GM23338 (cell line): ENCODE results near the gene MTHFR. TPM values are rescaled to one million over a fixed set of nuclear protein-coding genes. Genes with fewer than 3 reads are reported as not detected.

Experiments
- ATAC-seq: fragments of 200-7000 bp; cut with Tn5 transposase; 3 replicates; pipeline ENCODE4 v1.9.1; 2020
- DNase-seq: peaks from one replicate; pipeline ENCODE4 v3.0.0-alpha.2; 2015; ENCODE audit warnings: low spot score
- H2AFZ ChIP-seq: fragments of 200-600 bp; sonication (generic); 2 replicates; pipeline ENCODE4 v1.8.0; 2016; ENCODE audit warnings: antibody characterized with exemption, mild to moderate bottlenecking, moderate library complexity
- H3F3A ChIP-seq: fragments of 200-600 bp; sonication (generic); replicated peaks from 2 replicates; pipeline ENCODE4 v1.8.0; 2017; ENCODE audit warnings: antibody characterized with exemption, mixed run types, low read depth
- H3K27ac ChIP-seq: fragments of 200-600 bp; sonication (generic); 2 replicates; pipeline ENCODE4 v1.6.1; 2016; ENCODE audit warnings: low read depth
- H3K27me3 ChIP-seq: fragments of 200-600 bp; sonication (generic); 2 replicates; pipeline ENCODE4 v1.8.0; 2016; ENCODE audit warnings: mild to moderate bottlenecking, mixed run types, moderate library complexity; ENCODE audit not compliant: insufficient read depth
- H3K36me3 ChIP-seq: fragments of 200-600 bp; sonication (generic); 2 replicates; pipeline ENCODE4 v1.8.0; 2016; ENCODE audit warnings: mild to moderate bottlenecking; ENCODE audit not compliant: insufficient read depth
- H3K4me1 ChIP-seq: fragments of 200-600 bp; sonication (generic); 2 replicates; pipeline ENCODE4 v1.8.0; 2016; ENCODE audit warnings: mild to moderate bottlenecking, moderate library complexity; ENCODE audit not compliant: insufficient read depth
- H3K4me2 ChIP-seq: fragments of 200-600 bp; sonication (generic); 2 replicates; pipeline ENCODE4 v1.7.1; 2017; ENCODE audit warnings: mixed run types
- H3K4me3 ChIP-seq: fragments of 200-600 bp; sonication (generic); 2 replicates; pipeline ENCODE4 v1.6.1; 2016; ENCODE audit warnings: mixed run types
- H3K79me2 ChIP-seq: fragments of 200-600 bp; sonication (generic); replicated peaks from 2 replicates; pipeline ENCODE4 v1.8.0; 2017; ENCODE audit warnings: mild to moderate bottlenecking; ENCODE audit not compliant: insufficient read depth
- H3K9me2 ChIP-seq: fragments of 200-600 bp; sonication (generic); 2 replicates; pipeline ENCODE4 v1.8.0; 2017; ENCODE audit not compliant: insufficient read depth
- H4K20me1 ChIP-seq: fragments of 200-600 bp; sonication (generic); replicated peaks from 2 replicates; pipeline ENCODE4 v1.8.0; 2017; ENCODE audit warnings: mild to moderate bottlenecking; ENCODE audit not compliant: insufficient read depth
- H3K27ac Mint-ChIP-seq: 2 replicates; pipeline ENCODE4 v1.8.0; 2020; ENCODE audit warnings: inconsistent platforms, mild to moderate bottlenecking, moderate library complexity, mixed read lengths
- H3K27me3 Mint-ChIP-seq: 3 replicates; pipeline ENCODE4 v1.8.0; 2022; ENCODE audit warnings: low read depth, mild to moderate bottlenecking, moderate library complexity, mixed read lengths, inconsistent platforms; ENCODE audit not compliant: insufficient read depth, poor library complexity
- H3K36me3 Mint-ChIP-seq: 3 replicates; pipeline ENCODE4 v1.8.0; 2021; ENCODE audit warnings: low read depth, mild to moderate bottlenecking, inconsistent platforms, moderate library complexity, mixed read lengths
- H3K4me1 Mint-ChIP-seq: 3 replicates; pipeline ENCODE4 v1.8.0; 2020; ENCODE audit warnings: mild to moderate bottlenecking, inconsistent platforms, mixed read lengths
- H3K4me3 Mint-ChIP-seq: 3 replicates; pipeline ENCODE4 v1.8.0; 2021; ENCODE audit warnings: moderate library complexity, mild to moderate bottlenecking, inconsistent platforms, mixed read lengths
- H3K9me3 Mint-ChIP-seq: 3 replicates; pipeline ENCODE4 v1.8.0; 2020; ENCODE audit warnings: moderate library complexity, mild to moderate bottlenecking, inconsistent platforms, mixed read lengths
- CTCF ChIP-seq, 2 experiments: fragments of 200-600 bp in 1 of 2; sonication (generic) in 1 of 2; conservative IDR thresholded peaks; 2 replicates each; pipeline versions ENCODE4 v1.5.1 to v1.6.1; 2016 to 2017; ENCODE audit warnings: antibody characterized with exemption in 2 of 2, low read depth in 2 of 2, mild to moderate bottlenecking in 2 of 2, moderate library complexity in 1 of 2
- POLR2AphosphoS5 ChIP-seq: IDR thresholded peaks from 2 replicates; pipeline ENCODE4 v1.6.1; 2016; ENCODE audit warnings: antibody characterized with exemption, low read depth
- ZNF331 ChIP-seq: fragments of 250-450 bp; sonication (Bioruptor Pico); IDR thresholded peaks from 2 replicates; pipeline ENCODE4 v1.5.0; 2020; ENCODE audit warnings: low read depth, mild to moderate bottlenecking, moderate library complexity
- polyA plus RNA-seq: library from polyadenylated mRNA; unstranded; fragments of >200 nt; fragmentation: Nextera tagmentation; extraction: Ambion mirVana; gene quantifications from 2 replicates; pipeline ENCODE4 v1.2.1, GENCODE V29; 2016
- total RNA-seq: library from RNA; depleted of rRNA; stranded (reverse); fragments of >200 nt; shearing (Covaris generic); gene quantifications from 2 replicates; pipeline ENCODE4 v1.2.3, GENCODE V29; 2014
- TF ChIP-seq, protein P1 (sequence below): fragments of 250-450 bp; sonication (Bioruptor Pico); IDR thresholded peaks from 2 replicates; pipeline ENCODE4 v1.5.0; 2020; ENCODE audit warnings: mild to moderate bottlenecking, moderate library complexity

The MTHFR gene
- total and polyA plus RNA-seq, 2 experiments from 2014 or later: 6.9 to 21.6 TPM

GRCh38 chr1:11787251-11787803 is 18.4 kb downstream of the MTHFR start:
- Histone ChIP-seq H3K4me2 (peak overlapping the region; percentile 68), H3K27me3 (no peaks in the 10 kb centered on the region), H3K79me2 (no peaks in the 10 kb centered on the region), H4K20me1 (no peaks in the 10 kb centered on the region), H3K9me2 (no peaks in the 10 kb centered on the region), H2AFZ (0 out of 2 replicates have a peak overlapping the region, but pooled peaks have one; percentile 23), H3F3A (peaks cover 22% of the 10 kb centered on the region), H3K27ac (peak overlapping the region; percentile 96), H3K4me3 (peak overlapping the region; percentile 9; the same call in 1 of the 2 replicates), H3K4me1 (peaks cover 38% of the 10 kb centered on the region), H3K36me3 (no peaks in the 10 kb centered on the region)
- H3K4me1 Mint-ChIP-seq: peaks cover 37% of the 10 kb centered on the region
- peaks cover 9% of the 10 kb centered on the region; the same call in 1 of the 3 replicates for H3K36me3 Mint-ChIP-seq
- TF ChIP-seq POLR2AphosphoS5 (no peak), ZNF331 (no peak), CTCF (conservative IDR thresholded peaks at IDR 0.05; ENCODE audit: low read depth in 2 of 2) (no peak)
- TF ChIP-seq, protein P1, sequence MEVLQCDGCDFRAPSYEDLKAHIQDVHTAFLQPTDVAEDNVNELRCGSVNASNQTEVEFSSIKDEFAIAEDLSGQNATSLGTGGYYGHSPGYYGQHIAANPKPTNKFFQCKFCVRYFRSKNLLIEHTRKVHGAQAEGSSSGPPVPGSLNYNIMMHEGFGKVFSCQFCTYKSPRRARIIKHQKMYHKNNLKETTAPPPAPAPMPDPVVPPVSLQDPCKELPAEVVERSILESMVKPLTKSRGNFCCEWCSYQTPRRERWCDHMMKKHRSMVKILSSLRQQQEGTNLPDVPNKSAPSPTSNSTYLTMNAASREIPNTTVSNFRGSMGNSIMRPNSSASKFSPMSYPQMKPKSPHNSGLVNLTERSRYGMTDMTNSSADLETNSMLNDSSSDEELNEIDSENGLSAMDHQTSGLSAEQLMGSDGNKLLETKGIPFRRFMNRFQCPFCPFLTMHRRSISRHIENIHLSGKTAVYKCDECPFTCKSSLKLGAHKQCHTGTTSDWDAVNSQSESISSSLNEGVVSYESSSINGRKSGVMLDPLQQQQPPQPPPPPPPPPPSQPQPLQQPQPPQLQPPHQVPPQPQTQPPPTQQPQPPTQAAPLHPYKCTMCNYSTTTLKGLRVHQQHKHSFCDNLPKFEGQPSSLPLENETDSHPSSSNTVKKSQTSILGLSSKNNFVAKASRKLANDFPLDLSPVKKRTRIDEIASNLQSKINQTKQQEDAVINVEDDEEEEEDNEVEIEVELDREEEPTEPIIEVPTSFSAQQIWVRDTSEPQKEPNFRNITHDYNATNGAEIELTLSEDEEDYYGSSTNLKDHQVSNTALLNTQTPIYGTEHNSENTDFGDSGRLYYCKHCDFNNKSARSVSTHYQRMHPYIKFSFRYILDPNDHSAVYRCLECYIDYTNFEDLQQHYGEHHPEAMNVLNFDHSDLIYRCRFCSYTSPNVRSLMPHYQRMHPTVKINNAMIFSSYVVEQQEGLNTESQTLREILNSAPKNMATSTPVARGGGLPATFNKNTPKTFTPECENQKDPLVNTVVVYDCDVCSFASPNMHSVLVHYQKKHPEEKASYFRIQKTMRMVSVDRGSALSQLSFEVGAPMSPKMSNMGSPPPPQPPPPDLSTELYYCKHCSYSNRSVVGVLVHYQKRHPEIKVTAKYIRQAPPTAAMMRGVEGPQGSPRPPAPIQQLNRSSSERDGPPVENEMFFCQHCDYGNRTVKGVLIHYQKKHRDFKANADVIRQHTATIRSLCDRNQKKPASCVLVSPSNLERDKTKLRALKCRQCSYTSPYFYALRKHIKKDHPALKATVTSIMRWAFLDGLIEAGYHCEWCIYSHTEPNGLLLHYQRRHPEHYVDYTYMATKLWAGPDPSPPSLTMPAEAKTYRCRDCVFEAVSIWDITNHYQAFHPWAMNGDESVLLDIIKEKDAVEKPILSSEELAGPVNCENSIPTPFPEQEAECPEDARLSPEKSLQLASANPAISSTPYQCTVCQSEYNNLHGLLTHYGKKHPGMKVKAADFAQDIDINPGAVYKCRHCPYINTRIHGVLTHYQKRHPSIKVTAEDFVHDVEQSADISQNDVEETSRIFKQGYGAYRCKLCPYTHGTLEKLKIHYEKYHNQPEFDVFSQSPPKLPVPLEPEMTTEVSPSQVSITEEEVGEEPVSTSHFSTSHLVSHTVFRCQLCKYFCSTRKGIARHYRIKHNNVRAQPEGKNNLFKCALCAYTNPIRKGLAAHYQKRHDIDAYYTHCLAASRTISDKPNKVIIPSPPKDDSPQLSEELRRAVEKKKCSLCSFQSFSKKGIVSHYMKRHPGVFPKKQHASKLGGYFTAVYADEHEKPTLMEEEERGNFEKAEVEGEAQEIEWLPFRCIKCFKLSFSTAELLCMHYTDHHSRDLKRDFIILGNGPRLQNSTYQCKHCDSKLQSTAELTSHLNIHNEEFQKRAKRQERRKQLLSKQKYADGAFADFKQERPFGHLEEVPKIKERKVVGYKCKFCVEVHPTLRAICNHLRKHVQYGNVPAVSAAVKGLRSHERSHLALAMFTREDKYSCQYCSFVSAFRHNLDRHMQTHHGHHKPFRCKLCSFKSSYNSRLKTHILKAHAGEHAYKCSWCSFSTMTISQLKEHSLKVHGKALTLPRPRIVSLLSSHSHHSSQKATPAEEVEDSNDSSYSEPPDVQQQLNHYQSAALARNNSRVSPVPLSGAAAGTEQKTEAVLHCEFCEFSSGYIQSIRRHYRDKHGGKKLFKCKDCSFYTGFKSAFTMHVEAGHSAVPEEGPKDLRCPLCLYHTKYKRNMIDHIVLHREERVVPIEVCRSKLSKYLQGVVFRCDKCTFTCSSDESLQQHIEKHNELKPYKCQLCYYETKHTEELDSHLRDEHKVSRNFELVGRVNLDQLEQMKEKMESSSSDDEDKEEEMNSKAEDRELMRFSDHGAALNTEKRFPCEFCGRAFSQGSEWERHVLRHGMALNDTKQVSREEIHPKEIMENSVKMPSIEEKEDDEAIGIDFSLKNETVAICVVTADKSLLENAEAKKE (CRISPR knock-in tag): no peak
- ATAC-seq (peak; percentile 52), DNase-seq (peak; percentile 79)
- H3K27me3 Mint-ChIP-seq: peaks cover 7% of the 10 kb centered on the region
- no peaks in the 10 kb centered on the region for H3K9me3 Mint-ChIP-seq
- no peak overlapping the region; the same call in 1 of the 2 replicates for H3K27ac Mint-ChIP-seq
- no peak overlapping the region for H3K4me3 Mint-ChIP-seq
